HepG2 (cell line): ENCODE data around the gene TNFAIP1. TPM values are rescaled to one million over a fixed set of nuclear protein-coding genes. Genes with fewer than 3 reads are reported as not detected.

Experiments used
- KAT8 ChIP-seq: IDR thresholded peaks from 2 replicates; pipeline ENCODE4 v1.6.1; 2016; ENCODE audit warnings: missing genetic modification reagents, missing compliant biosample characterization
- ZFP1 ChIP-seq: IDR thresholded peaks from 2 replicates; pipeline ENCODE4 v1.6.1; 2016
- ZNF335 ChIP-seq: sonication (generic); formaldehyde crosslinking; IDR thresholded peaks from 2 replicates; pipeline ENCODE4 v1.4.0; 2020; ENCODE audit warnings: missing genetic modification reagents
- polyA plus RNA-seq, 8 experiments: library from polyadenylated mRNA; depleted of rRNA in 3 of 8; stranded (reverse) in 7 of 8; unstranded in 1 of 8; fragments of >200 nt; fragmentation: Illumina TruSeq in 4 of 8; extraction: Trizol in 4 of 8; gene quantifications; 2 replicates each; pipeline versions ENCODE4 v1.2.1 to v1.2.3, GENCODE V29; 2011 to 2016; ENCODE audit warnings: low read depth in 4 of 8, missing spikeins in 1 of 8, mixed read lengths in 1 of 8; ENCODE audit not compliant: insufficient read depth in 1 of 8
- total RNA-seq, 5 experiments: library from RNA; depleted of rRNA; stranded (reverse); fragments of >200 nt; fragmentation: Illumina TruSeq; extraction: Trizol; gene quantifications; 2 replicates each; pipeline ENCODE4 v1.2.3, GENCODE V29; 2016; ENCODE audit warnings: low read depth in 1 of 5
- TF ChIP-seq, protein P1 (sequence below), 2 experiments: sonication (generic) in 1 of 2; formaldehyde crosslinking in 1 of 2; IDR thresholded peaks; 2 replicates each; pipeline versions ENCODE4 v1.4.0 to v1.6.1; 2016 to 2020; ENCODE audit warnings: borderline replicate concordance in 1 of 2, low read depth in 1 of 2, mild to moderate bottlenecking in 1 of 2, missing genetic modification reagents in 1 of 2
- TF ChIP-seq, protein P2 (sequence below): sonication (generic); formaldehyde crosslinking; IDR thresholded peaks from 2 replicates; pipeline ENCODE4 v1.5.0; 2020; ENCODE audit warnings: mild to moderate bottlenecking, low read depth, missing genetic modification reagents, borderline replicate concordance
- TF ChIP-seq, protein P3 (sequence below): sonication (generic); formaldehyde crosslinking; IDR thresholded peaks from 2 replicates; pipeline ENCODE4 v1.8.0; 2022; ENCODE audit warnings: mild to moderate bottlenecking, missing genetic modification reagents; ENCODE audit not compliant: insufficient replicate concordance
- TF ChIP-seq, protein P4 (sequence below): sonication (generic); formaldehyde crosslinking; IDR thresholded peaks from 2 replicates; pipeline ENCODE4 v1.8.0; 2022; ENCODE audit warnings: low read depth, missing genetic modification reagents

Gene TNFAIP1
- total and polyA plus RNA-seq, 2 of the 13 experiments (the other 11 are each of a cell fraction or from before 2014, with no cell fraction given), result 17.5 to 40.6 TPM

DNA sequence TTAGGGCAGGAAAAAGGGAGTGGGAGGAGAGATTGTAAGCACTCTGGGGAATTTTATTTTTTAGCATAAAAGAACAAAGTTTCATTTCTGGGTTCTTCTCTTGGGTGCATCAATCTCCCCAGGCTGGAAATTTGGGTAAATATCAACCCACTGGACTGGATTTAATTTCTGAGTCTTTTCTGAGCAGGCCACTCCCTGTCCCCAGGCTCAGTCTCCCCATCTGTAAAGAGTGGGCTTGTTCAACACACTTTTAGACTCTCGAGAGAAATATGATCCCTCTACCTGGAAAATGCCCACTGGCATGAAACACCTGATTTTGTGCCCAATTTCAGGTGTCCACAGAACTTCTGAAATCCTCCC, 35.2 kb downstream of the TNFAIP1 start (continued):
- TF ChIP-seq, protein P1, sequence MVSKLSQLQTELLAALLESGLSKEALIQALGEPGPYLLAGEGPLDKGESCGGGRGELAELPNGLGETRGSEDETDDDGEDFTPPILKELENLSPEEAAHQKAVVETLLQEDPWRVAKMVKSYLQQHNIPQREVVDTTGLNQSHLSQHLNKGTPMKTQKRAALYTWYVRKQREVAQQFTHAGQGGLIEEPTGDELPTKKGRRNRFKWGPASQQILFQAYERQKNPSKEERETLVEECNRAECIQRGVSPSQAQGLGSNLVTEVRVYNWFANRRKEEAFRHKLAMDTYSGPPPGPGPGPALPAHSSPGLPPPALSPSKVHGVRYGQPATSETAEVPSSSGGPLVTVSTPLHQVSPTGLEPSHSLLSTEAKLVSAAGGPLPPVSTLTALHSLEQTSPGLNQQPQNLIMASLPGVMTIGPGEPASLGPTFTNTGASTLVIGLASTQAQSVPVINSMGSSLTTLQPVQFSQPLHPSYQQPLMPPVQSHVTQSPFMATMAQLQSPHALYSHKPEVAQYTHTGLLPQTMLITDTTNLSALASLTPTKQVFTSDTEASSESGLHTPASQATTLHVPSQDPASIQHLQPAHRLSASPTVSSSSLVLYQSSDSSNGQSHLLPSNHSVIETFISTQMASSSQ (IDR thresholded peaks at IDR 0.05; ENCODE audit: low read depth), result 0 out of 2 replicates have a peak, but pooled peaks have one; percentile 9
- TF ChIP-seq, protein P1 (CRISPR knock-in tag; IDR thresholded peaks at IDR 0.05; ENCODE audit: borderline replicate concordance), result no peak
- TF ChIP-seq, protein P2, sequence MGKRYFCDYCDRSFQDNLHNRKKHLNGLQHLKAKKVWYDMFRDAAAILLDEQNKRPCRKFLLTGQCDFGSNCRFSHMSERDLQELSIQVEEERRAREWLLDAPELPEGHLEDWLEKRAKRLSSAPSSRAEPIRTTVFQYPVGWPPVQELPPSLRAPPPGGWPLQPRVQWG (CRISPR knock-in tag), result no peak
- TF ChIP-seq, protein P3, sequence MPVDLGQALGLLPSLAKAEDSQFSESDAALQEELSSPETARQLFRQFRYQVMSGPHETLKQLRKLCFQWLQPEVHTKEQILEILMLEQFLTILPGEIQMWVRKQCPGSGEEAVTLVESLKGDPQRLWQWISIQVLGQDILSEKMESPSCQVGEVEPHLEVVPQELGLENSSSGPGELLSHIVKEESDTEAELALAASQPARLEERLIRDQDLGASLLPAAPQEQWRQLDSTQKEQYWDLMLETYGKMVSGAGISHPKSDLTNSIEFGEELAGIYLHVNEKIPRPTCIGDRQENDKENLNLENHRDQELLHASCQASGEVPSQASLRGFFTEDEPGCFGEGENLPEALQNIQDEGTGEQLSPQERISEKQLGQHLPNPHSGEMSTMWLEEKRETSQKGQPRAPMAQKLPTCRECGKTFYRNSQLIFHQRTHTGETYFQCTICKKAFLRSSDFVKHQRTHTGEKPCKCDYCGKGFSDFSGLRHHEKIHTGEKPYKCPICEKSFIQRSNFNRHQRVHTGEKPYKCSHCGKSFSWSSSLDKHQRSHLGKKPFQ (CRISPR knock-in tag), result peak; percentile 56
- TF ChIP-seq KAT8 (CRISPR knock-in tag), result 0 out of 2 replicates have a peak, but pooled peaks have one; percentile 9
- peak; percentile 19; the same call in 1 of the 2 replicates for TF ChIP-seq ZNF335
- TF ChIP-seq, protein P4, sequence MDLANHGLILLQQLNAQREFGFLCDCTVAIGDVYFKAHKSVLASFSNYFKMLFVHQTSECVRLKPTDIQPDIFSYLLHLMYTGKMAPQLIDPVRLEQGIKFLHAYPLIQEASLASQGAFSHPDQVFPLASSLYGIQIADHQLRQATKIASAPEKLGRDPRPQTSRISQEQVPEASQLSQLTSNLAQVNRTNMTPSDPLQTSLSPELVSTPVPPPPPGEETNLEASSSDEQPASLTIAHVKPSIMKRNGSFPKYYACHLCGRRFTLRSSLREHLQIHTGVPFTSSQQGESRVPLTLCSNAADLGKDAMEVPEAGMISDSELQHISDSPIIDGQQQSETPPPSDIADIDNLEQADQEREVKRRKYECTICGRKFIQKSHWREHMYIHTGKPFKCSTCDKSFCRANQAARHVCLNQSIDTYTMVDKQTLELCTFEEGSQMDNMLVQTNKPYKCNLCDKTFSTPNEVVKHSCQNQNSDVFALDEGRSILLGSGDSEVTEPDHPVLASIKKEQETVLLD (CRISPR knock-in tag), result 0 out of 2 replicates have a peak, but pooled peaks have one; percentile 4
- no peak for TF ChIP-seq ZFP1 (CRISPR knock-in tag)
